Stimulated activated CD4-positive, alpha-beta T cell treated with anti-CD3 and anti-CD28 coated beads, Interleukin-2, amount 100 ng/mL, for 48 hours (primary cell): ENCODE measurements around the gene TRIO.
A peak's percentile ranks its signal among the peaks of the same experiment; 100 is the strongest.
"Not testable (repeated sequence)": the region's sequence is repeated elsewhere in the genome, so short reads cannot be mapped to it uniquely, and the experiment has no call there.

Experiments
- DNase-seq, 2 donors: peaks; one replicate each; pipeline ENCODE4 v3.0.0-alpha.2; 2020

Gene TRIO

GRCh38 chr5:14142827-14143545 is at the start of gene TRIO:
Gene TRIO (plus strand): TSS chr5:14143342. CDS start chr5:14143726, 384 bp downstream.
- DNase-seq, result peak; percentile 71 to 79

GRCh38 chr5:14097380-14097779 is 45.8 kb upstream of the TRIO start:
- DNase-seq, result not testable (repeated sequence)

- no peak for DNase-seq
These were observed 45.1 kb upstream of the TRIO start for GRCh38 chr5:14097998-14098471.

GRCh38 chr5:14100281-14100680 is 42.9 kb upstream of the TRIO start:
- DNase-seq, result no peak

- no peak for DNase-seq
These were observed 41.2 kb upstream of the TRIO start for GRCh38 chr5:14101922-14102321.

- DNase-seq, result no peak
These were observed 40.5 kb upstream of the TRIO start for GRCh38 chr5:14102666-14103065.

GRCh38 chr5:14105718-14106410 is 37.3 kb upstream of the TRIO start:
- DNase-seq, result no peak

- no peak for DNase-seq
These were observed 35.6 kb upstream of the TRIO start for GRCh38 chr5:14107536-14107935.

- DNase-seq, result peak; percentile 1 to 4
These were observed 34.8 kb upstream of the TRIO start for GRCh38 chr5:14108170-14108996.

- peak; percentile 3 to 4 for DNase-seq
These were observed 33.9 kb upstream of the TRIO start for GRCh38 chr5:14109041-14109747.

GRCh38 chr5:14109771-14110170 is 33.4 kb upstream of the TRIO start:
- no peak for DNase-seq

- DNase-seq, result no peak
These were observed 32.9 kb upstream of the TRIO start for GRCh38 chr5:14110196-14110595.

- no peak for DNase-seq
These were observed 32.5 kb upstream of the TRIO start for GRCh38 chr5:14110680-14111079.

- no peak for DNase-seq
These were observed 30.0 kb upstream of the TRIO start for GRCh38 chr5:14112998-14113652.

- no peak for DNase-seq
These were observed 28.4 kb upstream of the TRIO start for GRCh38 chr5:14114615-14115251.

- DNase-seq, result no peak
These were observed 27.7 kb upstream of the TRIO start for GRCh38 chr5:14115323-14115895.

- no peak for DNase-seq
These were observed 24.4 kb upstream of the TRIO start for GRCh38 chr5:14118551-14119320.

- no peak for DNase-seq
These were observed 23.0 kb upstream of the TRIO start for GRCh38 chr5:14120176-14120575.

- DNase-seq, result no peak
These were observed 21.6 kb upstream of the TRIO start for GRCh38 chr5:14121552-14121951.

- no peak for DNase-seq
These were observed 21.1 kb upstream of the TRIO start for GRCh38 chr5:14122089-14122488.

GRCh38 chr5:14123551-14123950 is 19.6 kb upstream of the TRIO start:
- DNase-seq, result no peak
